Activated T-cell treated with anti-CD3 and anti-CD28 coated beads, Interleukin-2, amount 50 U/mL, for 1 hour (primary cell): ENCODE measurements around the gene LHFPL2.

Experiments used
- DNase-seq: peaks from one replicate; pipeline ENCODE4 v3.0.0-alpha.2; 2020

Gene LHFPL2

DNA sequence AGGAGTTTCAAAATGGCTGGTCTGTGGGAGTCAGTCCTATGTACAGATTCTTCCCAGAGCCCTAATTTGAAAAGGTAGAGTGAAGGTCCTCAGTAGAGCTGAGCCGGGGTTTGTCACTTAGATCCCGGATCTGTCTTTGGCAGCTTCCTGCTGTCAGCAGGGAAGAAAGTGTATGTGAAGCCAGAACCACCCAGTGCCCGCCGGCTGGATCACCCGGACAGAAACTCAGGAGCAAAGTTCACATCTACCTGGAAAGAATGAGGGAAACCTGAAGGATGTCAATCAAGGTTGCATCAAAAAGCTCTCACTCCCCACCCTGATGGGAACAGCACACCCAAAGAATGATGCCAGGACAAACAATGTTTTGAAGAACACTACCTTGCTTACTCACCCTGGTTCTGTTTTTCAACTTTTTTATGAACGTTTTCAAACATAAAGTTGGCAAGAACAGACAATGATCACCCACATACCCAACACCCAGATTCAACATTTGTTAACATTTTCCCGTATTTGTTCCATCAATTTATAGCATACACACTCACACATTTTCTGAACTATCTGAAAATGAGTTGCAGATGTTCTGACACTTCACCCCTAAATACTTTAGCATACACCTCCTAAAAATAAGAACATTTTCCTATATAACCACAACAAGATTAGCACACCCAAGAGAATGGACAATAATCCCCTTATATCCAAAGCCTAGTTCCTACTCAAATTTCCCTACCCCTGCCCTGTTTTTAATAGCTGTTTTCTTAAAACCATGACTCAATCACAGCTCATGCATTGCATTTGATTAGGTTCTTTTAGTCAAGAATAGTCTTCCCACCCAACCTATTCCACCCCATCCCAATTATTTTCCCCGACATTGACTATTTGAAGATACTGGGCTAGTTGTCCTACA, 133.9 kb downstream of the LHFPL2 start:
- DNase-seq, result no peak

DNA sequence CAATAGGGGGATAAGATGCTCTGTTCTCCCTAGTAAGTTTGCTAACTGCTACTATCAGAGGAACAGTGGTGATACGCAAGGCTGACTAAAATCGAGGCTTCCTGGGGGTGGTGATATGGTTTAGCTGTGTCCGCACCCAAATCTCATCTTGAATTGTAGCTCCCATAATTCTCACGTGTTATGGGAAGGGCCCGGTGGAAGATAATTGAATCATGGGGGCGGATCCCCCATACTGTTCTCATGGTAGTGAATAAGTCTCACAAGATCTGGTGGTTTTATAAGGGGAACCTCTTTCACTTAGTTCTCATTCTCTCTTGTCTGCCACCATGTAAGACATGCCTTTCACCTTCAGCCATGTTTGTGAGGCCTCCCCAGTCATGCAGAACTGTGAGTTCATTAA, 135.1 kb downstream of the LHFPL2 start:
- no peak for DNase-seq

DNA sequence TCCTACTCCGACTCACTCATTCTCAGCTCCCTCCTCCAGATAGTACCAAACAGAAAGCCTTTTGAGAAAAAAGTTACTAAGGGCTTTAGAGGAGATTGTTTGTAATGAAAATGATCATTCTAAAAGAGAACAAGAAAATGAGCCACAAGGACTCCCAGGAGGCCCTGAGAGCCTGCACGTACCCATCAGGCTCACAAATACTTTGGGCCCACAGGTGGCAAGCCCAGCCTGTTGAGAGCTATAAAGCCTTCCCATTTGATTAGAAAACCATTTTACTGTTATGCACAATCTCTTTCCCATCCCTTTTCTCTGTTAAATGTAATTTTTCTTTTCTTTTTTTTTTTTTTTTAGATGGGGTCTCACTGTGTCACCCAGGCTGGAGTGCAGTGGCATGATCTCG, 136.1 kb downstream of the LHFPL2 start:
- no peak for DNase-seq

DNA sequence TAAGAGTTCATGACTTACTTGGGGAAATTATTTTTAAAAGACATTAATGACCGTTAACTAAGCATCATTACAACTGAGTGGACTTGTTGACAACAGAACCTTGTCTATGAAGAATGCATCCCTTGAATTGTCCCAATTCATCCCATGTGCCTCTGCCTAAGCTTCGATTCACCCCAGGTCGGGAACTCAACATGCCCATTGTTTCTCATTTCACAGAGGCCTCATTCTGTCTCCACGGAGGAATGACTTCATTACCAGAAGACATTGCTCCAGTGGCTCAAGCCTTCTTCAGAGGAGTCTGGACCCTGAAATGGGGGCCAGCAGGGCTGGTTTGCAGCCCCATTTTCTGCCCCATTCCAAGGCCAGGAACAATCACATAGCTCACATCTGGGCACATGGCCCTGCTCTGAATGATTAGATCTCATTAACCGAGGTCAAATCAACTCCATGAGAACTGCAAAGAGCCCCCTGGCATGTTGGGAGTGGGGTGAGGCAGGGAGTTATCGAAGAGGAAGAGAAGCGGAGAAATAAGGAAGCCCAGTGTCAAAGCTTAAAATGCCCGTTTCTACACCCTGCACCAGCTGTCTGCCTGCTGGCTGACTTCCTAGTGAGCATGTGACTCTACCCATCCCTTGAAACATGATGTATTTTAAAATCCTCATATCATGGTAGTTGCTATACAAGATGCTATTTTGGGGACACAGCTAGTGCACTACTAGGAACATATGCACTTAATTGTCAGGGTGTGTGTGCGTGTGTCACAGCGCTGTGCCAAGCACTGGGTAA, 137.3 kb downstream of the LHFPL2 start:
- DNase-seq, result no peak

DNA sequence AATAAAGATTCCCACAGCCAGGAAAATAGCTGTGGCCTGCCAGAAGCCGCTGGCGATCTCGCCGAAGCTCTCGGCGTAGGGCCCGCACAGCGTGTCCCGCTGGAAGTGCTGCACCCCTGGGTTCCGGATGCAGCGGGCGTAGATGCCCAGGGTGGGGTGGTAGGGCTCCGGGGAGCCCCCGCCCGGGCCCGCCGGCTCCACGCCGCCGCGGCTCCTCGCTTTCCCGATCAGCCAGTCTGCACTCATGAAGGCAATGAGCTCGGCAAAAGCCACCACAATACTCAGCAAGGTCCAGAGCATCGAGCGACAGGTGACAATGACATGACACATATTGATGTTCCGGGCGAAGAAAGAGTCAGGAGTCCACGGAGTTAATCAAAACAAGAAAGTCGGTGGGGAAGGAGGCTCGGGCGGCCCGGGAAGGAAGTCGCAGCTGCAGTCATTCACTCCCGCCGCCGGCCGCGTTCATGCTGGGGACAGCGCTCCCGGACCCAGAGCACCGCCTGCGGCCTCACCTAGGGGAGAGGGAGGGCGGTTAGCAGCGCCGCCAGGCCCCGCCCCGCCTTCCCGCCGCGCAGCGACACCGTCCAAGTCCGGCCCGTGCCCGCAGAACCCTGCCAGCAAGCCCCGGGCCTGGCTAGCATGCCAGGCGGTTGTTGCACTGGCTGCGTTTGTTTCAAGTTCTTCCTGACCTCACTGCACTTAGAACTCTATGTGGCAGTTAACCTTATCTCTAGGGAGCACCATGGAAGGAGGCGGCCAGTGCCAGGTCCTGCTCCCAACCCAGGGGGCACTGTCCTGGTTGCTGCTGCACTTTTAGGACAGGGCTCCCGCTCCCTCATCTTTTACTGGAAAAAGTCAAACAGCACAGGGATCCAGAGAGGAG, 138.4 kb downstream of the LHFPL2 start:
- peak; percentile 33 for DNase-seq

DNA sequence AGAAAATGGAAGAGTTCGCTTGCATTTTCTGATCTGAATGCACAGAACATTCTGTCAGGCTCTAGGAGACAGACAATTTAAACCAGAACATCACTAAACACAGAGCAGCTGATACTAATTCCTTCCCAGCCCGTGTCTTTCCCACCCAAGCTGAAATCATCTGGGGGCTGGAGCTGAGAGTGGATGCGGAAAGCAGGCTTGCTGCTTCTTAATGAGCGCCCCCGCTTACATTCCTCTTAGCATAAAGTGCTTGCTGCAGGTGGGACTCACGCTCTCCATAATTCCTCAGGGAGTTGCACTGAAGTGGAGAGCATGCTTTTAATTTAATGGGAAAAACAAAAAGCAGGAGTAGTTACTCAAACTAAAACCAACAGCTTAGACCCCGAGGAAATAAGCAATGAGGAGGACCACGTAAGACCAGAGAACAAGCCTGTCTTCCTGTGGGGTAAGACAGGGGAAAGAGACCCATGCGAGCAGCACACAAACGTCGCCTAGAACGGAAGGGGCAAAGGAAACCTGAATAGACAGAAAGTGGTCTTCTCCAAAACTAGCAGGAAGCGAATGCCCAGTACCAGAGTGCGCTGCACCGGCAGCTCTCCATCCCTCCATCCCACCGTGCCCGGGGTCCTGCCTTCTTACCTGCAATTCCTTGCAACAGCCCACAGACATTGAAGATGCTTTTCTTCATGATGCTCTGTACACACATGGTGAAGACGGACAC, 139.3 kb downstream of the LHFPL2 start:
- no peak for DNase-seq

DNA sequence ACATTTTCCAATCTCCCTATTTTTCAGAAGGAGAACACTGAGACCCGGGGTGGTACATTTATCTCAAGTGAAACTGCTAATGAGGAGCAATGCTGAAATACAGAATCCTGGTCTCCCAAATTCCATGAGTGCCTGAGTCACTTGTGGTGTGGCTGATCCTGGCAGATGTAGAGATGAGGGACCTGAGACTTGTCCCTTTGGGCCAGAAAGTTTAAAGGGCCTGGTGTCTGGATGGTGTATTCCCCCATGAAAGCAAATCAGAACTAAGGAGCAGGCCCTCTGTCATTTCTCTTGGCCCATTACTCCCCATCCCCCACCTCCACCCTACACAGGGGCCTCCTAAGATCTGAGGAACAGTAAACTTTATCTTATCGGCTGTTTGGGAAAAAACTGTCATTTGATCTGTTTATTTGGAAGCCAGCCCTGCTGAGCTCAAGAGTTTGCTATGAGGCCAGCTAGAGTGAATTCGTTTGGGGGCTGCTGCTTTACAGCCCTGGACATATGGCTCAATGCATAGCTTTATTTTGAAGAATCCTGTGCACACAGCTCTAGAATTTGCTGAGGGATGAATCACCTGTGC, 140.3 kb downstream of the LHFPL2 start:
- DNase-seq, result no peak

DNA sequence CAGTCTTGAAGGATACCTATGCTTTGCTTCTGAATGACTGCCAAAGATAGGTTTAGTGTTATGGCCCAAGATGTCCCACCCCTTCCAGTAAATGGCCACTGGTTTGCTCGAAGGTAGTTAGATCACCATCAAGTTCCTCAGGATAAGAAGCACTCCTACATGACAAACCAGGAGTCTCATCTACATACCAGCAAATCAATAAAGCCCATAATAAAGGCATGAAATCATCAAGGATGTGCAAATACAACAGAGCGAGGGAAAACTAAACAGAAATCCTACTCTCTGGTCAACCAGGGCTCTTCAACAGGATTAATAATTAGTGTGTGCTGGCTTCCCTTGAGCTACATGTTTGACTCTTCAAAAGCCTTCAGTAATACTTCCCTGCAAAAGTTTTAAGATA, 141.0 kb downstream of the LHFPL2 start:
- no peak for DNase-seq

DNA sequence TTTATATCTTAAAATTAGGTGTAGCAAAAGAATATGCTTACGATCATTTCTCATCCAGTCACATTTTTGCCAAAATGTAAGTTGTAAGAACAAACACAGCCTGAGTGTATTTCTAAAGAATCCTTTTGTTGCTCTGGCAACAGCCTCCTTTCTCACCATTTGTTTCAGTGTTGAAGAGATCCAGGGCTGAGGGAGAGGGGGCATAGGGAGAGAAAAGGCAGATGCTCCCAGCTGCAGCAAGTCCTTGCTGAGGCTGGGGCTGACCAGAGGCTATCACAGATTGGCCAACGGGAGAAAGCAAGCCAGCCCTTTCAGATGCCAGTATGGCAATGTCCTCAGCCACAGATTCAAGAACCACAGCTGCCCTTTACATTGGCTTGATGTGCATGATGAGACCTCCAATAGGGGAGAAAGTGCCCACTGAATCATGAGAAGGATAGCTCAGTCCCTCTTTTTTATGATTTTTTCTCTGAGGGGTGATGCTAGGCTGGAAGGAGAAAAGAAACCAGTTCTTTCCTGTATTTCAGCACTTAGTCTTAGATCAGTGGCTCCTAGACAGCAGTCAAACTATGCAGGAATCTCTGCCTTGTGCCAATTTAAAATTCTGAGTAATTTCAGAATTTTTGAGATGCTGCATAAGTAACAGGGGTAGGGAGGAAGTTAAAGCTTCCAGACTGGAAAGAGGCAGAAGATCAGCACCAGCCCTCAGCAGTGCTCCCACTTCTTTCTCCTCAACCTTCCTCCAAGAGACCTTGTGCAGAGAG, 142.1 kb downstream of the LHFPL2 start:
- DNase-seq, result no peak

DNA sequence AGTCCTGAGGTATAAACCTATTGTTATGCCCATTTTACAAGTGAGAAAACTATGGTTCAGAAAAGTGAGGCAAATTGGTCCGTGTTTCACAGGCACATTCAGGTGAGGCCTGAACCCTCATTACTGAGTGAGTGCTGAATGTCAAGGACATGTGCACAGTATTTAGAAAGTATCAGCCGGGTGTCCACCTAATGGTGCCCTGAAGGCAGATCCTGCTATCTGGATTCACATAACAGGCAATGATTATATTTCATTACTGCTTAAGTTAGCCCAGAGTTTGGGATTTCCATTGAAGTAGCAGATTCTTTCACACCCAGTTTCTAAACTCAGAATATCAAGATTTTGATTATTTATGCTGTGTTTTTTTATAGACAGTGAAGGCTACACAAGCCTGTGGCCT, 142.7 kb downstream of the LHFPL2 start:
- DNase-seq, result no peak

DNA sequence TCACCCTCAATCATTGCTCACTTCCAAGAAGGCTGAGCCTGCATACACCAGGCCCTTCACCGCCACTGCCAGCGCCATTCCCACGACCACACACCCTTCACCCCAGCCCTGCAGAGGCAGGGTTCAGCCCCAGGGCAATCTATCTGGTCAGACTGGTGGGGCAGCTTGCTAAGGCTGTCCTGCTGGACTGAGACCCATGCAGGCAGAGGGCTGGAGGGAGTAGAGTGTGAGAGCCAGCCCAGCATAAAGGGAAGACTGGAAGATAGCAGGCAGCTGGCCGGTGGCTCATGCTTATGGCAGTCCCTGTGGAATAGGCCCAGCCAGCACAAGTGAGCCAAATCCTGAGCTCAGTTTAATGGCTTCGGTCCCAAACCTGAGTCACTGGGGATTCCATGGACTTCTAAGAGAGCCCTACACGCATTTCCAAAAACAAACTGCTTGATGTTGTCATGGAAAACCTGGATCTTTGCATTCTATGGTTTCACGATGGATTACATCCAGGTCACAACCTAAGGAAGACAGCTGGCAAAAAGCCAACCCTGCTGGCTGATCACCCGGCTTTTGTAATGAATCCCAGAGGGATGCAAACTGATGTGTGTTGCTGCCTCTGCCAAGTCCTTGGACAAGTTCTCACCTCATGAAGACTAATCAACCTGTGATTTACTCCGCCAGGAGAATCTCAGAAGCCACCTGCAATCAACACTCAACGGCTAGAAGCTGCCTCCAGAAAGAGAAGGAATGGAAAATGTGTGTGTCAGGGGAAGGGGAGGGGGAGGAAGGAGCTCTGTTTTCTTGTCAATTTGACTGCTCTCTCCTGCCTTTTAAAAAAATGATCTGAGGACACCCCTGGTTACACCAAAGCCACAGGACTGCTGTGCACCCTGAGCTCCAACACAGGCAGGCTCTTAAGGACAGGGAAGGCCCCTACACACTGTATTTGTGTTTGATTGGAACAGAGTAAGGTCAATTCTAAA, 143.6 kb downstream of the LHFPL2 start:
- DNase-seq, result no peak

DNA sequence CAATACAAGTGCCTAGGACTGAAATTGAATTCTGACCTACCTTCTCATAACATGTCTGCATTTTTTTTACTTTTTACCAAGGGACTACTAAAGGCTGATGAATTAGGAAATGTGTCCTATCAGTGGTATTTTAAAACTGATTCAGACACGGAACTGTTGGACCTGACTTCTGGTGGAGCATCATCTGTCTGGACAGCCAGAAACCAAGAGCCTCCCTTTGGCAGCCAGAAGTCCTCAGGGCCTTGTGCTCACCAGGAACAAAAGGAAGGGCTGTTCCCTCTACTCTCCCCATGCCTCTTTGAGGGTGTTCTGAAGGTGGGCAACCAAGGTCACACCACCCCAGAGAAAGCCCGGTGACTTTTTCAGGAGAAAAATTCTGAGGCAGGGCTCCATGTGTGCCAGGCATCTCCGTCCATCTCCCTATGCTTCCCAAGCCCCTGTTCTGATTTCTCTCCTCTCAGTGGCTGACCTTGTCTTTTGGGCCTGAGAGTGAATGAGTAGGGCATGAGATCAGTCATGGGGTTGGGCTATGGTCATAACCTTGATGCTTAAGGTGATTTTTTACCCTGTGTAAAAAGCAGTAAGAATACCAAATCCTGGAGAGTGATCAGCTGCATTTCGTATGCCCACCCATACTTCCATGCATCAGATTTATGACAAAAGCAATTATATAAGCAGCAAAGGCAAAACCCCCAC, 144.5 kb downstream of the LHFPL2 start:
- DNase-seq, result no peak

GRCh38 chr5:78501411-78502352, 146.9 kb downstream of the LHFPL2 start:
- DNase-seq, result no peak

GRCh38 chr5:78500871-78501270, 147.7 kb downstream of the LHFPL2 start:
- DNase-seq, result no peak

GRCh38 chr5:78500028-78500427, 148.5 kb downstream of the LHFPL2 start:
- no peak for DNase-seq

DNA sequence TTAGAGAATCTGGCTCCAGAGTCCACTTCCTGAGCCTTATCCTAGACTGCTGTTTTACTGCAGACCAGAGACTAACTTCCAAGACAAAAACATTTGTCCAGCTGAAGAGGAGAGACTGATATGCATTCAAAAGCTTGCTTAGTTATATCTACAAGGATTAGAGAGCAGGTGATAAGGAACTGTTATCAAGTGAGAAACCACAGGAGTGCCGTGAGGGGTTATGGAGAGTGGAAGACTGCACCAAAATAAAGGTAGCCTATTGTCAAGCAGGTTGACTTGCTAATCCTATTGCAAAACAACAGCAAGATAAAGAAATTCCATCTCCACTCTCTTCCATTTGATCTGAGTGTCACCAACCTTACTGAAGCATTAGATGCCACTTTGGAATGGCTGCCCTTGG, 149.1 kb downstream of the LHFPL2 start:
- no peak for DNase-seq

- DNase-seq, result no peak
Observed at GRCh38 chr5:78497573-78498533, 150.7 kb downstream of the LHFPL2 start.
